CD4-positive, alpha-beta T cell treated with Interferon gamma for 1 hour (primary cell): Measurements from ENCODE around the gene PPP1R14D.

Experiments
- DNase-seq: peaks from one replicate; pipeline ENCODE4 v3.0.0-alpha.2; 2020

Gene PPP1R14D

GRCh38 chr15:40776537-40777141 lies 51.9 kb downstream of the PPP1R14D start:
- peak; percentile 65 for DNase-seq

GRCh38 chr15:40775740-40776536 lies 52.6 kb downstream of the PPP1R14D start:
- DNase-seq, result no peak

GRCh38 chr15:40775007-40775406 lies 53.5 kb downstream of the PPP1R14D start:
- DNase-seq, result no peak

GRCh38 chr15:40773902-40774301 lies 54.6 kb downstream of the PPP1R14D start:
- DNase-seq, result no peak

- DNase-seq, result no peak
Observed at GRCh38 chr15:40773496-40773895, 55.0 kb downstream of the PPP1R14D start.

- no peak for DNase-seq
Observed at GRCh38 chr15:40772014-40772413, 56.5 kb downstream of the PPP1R14D start.

GRCh38 chr15:40771242-40771641 lies 57.3 kb downstream of the PPP1R14D start:
- DNase-seq, result no peak

- no peak for DNase-seq
Observed at GRCh38 chr15:40770147-40770721, 58.3 kb downstream of the PPP1R14D start.

GRCh38 chr15:40769274-40770146 lies 59.0 kb downstream of the PPP1R14D start, which contains the start of gene C15orf62:
Gene C15orf62 (plus strand): TSS chr15:40769980. CDS start chr15:40770496, 516 bp downstream.
- DNase-seq, result peak; percentile 59

GRCh38 chr15:40768521-40769273 lies 59.8 kb downstream of the PPP1R14D start:
- DNase-seq, result no peak

GRCh38 chr15:40767838-40768500 lies 60.5 kb downstream of the PPP1R14D start:
- DNase-seq, result no peak

- DNase-seq, result no peak
Observed at GRCh38 chr15:40766906-40767837, 61.3 kb downstream of the PPP1R14D start.

GRCh38 chr15:40766194-40766815 lies 62.2 kb downstream of the PPP1R14D start:
- no peak for DNase-seq
